HG03095 (cell line): Measurements from ENCODE around the gene ODF2.

ENCODE experiments used
- ATAC-seq: cut with Tn5 transposase; IDR thresholded peaks from one replicate; pipeline ENCODE4 v1.9.1; 2021; ENCODE audit warnings: moderate library complexity; ENCODE audit not compliant: unreplicated experiment

The ODF2 gene

GRCh38 chr9:128526720-128527119 is 70.9 kb downstream of the ODF2 start:
- ATAC-seq = no peak

GRCh38 chr9:128528445-128529160 is 72.8 kb downstream of the ODF2 start:
- no peak for ATAC-seq

GRCh38 chr9:128529191-128529590 is 73.4 kb downstream of the ODF2 start:
- no peak for ATAC-seq

- ATAC-seq = no peak
Observed at GRCh38 chr9:128532581-128532980, 76.8 kb downstream of the ODF2 start.

GRCh38 chr9:128540634-128541360 is 85.0 kb downstream of the ODF2 start:
- ATAC-seq = no peak

GRCh38 chr9:128546504-128546903 is 90.7 kb downstream of the ODF2 start:
- no peak for ATAC-seq

GRCh38 chr9:128548876-128549275 is 93.1 kb downstream of the ODF2 start:
- ATAC-seq = no peak

- no peak for ATAC-seq
Observed at GRCh38 chr9:128550226-128550625, 94.4 kb downstream of the ODF2 start.
